HL-60 (cell line): Measurements from ENCODE around the gene PARD3.

Experiments used
- GABPA ChIP-seq: IDR thresholded peaks from 2 replicates; pipeline ENCODE4 v1.6.1; 2012; ENCODE audit warnings: low read depth
- POLR2AphosphoS5 ChIP-seq: IDR thresholded peaks from 2 replicates; pipeline ENCODE4 v1.6.1; 2012; ENCODE audit warnings: low read depth
- SPI1 ChIP-seq: IDR thresholded peaks from 2 replicates; pipeline ENCODE4 v1.6.1; 2012; ENCODE audit warnings: low read depth, mild to moderate bottlenecking, borderline replicate concordance
- TF ChIP-seq, protein P1 (sequence below): IDR thresholded peaks from one replicate; pipeline ENCODE4 v1.5.1; 2011; ENCODE audit warnings: low read length, control low read depth, inconsistent platforms; ENCODE audit not compliant: insufficient read depth
- TF ChIP-seq, protein P2 (sequence below): IDR thresholded peaks from 2 replicates; pipeline ENCODE4 v1.6.1; 2012; ENCODE audit warnings: low read depth; ENCODE audit not compliant: insufficient replicate concordance

DNA sequence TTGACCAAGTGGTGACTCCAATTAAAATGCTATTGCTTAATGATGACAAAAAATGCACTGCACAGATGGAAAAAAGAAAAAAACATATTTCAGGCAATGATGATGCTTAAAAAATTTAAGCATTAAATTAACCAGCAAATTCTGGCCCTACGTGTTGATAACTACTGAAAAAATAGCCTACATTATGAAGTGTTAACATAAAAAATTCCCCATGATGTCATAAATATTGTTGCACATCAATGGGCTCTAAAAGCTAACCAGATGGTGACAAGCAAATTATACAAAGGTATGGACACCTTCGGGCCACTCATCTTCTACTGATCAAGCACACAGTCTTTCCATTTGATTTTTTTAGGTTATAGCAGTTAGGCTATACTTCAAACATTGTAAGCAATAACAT lies 267.4 kb downstream of the PARD3 start:
- TF ChIP-seq, protein P1, sequence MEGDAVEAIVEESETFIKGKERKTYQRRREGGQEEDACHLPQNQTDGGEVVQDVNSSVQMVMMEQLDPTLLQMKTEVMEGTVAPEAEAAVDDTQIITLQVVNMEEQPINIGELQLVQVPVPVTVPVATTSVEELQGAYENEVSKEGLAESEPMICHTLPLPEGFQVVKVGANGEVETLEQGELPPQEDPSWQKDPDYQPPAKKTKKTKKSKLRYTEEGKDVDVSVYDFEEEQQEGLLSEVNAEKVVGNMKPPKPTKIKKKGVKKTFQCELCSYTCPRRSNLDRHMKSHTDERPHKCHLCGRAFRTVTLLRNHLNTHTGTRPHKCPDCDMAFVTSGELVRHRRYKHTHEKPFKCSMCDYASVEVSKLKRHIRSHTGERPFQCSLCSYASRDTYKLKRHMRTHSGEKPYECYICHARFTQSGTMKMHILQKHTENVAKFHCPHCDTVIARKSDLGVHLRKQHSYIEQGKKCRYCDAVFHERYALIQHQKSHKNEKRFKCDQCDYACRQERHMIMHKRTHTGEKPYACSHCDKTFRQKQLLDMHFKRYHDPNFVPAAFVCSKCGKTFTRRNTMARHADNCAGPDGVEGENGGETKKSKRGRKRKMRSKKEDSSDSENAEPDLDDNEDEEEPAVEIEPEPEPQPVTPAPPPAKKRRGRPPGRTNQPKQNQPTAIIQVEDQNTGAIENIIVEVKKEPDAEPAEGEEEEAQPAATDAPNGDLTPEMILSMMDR, result no peak
- TF ChIP-seq, protein P2, sequence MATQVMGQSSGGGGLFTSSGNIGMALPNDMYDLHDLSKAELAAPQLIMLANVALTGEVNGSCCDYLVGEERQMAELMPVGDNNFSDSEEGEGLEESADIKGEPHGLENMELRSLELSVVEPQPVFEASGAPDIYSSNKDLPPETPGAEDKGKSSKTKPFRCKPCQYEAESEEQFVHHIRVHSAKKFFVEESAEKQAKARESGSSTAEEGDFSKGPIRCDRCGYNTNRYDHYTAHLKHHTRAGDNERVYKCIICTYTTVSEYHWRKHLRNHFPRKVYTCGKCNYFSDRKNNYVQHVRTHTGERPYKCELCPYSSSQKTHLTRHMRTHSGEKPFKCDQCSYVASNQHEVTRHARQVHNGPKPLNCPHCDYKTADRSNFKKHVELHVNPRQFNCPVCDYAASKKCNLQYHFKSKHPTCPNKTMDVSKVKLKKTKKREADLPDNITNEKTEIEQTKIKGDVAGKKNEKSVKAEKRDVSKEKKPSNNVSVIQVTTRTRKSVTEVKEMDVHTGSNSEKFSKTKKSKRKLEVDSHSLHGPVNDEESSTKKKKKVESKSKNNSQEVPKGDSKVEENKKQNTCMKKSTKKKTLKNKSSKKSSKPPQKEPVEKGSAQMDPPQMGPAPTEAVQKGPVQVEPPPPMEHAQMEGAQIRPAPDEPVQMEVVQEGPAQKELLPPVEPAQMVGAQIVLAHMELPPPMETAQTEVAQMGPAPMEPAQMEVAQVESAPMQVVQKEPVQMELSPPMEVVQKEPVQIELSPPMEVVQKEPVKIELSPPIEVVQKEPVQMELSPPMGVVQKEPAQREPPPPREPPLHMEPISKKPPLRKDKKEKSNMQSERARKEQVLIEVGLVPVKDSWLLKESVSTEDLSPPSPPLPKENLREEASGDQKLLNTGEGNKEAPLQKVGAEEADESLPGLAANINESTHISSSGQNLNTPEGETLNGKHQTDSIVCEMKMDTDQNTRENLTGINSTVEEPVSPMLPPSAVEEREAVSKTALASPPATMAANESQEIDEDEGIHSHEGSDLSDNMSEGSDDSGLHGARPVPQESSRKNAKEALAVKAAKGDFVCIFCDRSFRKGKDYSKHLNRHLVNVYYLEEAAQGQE, result no peak
- TF ChIP-seq POLR2AphosphoS5, result no peak
- no peak for TF ChIP-seq GABPA
- no peak for TF ChIP-seq SPI1
